ENCODE results near the gene EHMT1. TPM values are rescaled to one million over a fixed set of nuclear protein-coding genes. Genes with fewer than 3 reads are reported as not detected.

The EHMT1 gene
- total RNA-seq, 1 donor = 31.4 TPM

GRCh38 chr9:137578518-137579258 is 40.1 kb upstream of the EHMT1 start, which contains the start of gene DPH7:
Gene DPH7 (minus strand): TSS chr9:137578925. CDS start chr9:137578777, 148 bp downstream.
- peak; percentile 84 for DNase-seq (ENCODE audit: low read depth)
- TF ChIP-seq, protein P1, sequence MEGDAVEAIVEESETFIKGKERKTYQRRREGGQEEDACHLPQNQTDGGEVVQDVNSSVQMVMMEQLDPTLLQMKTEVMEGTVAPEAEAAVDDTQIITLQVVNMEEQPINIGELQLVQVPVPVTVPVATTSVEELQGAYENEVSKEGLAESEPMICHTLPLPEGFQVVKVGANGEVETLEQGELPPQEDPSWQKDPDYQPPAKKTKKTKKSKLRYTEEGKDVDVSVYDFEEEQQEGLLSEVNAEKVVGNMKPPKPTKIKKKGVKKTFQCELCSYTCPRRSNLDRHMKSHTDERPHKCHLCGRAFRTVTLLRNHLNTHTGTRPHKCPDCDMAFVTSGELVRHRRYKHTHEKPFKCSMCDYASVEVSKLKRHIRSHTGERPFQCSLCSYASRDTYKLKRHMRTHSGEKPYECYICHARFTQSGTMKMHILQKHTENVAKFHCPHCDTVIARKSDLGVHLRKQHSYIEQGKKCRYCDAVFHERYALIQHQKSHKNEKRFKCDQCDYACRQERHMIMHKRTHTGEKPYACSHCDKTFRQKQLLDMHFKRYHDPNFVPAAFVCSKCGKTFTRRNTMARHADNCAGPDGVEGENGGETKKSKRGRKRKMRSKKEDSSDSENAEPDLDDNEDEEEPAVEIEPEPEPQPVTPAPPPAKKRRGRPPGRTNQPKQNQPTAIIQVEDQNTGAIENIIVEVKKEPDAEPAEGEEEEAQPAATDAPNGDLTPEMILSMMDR (IDR thresholded peaks at IDR 0.05; ENCODE audit: insufficient read depth, low read length) = peak; percentile 83
- peak within 1 kb of the TSS; percentile 89 for H3K4me3 ChIP-seq (ENCODE audit: low read depth, low read length)

DNA sequence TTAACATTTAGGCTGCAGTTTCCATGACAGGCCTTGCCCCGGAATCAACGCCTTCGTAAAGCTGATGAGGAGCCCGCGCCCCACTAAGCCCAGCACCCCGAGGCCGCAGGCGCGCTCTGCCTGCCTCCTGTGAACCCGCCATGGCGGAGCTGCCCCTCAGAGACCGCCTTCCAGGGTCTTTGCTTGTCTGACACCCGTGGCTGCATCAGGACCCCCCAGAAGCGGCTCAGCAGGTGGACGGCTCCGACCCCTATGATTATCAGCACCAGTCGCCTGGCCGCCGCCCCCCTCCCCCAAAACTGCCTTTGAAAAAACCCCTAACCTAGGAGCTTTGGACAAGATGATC is 39.6 kb upstream of the EHMT1 start:
- no peak for DNase-seq (ENCODE audit: low read depth)
- TF ChIP-seq, protein P1 (IDR thresholded peaks at IDR 0.05; ENCODE audit: insufficient read depth, low read length) = no peak

DNA sequence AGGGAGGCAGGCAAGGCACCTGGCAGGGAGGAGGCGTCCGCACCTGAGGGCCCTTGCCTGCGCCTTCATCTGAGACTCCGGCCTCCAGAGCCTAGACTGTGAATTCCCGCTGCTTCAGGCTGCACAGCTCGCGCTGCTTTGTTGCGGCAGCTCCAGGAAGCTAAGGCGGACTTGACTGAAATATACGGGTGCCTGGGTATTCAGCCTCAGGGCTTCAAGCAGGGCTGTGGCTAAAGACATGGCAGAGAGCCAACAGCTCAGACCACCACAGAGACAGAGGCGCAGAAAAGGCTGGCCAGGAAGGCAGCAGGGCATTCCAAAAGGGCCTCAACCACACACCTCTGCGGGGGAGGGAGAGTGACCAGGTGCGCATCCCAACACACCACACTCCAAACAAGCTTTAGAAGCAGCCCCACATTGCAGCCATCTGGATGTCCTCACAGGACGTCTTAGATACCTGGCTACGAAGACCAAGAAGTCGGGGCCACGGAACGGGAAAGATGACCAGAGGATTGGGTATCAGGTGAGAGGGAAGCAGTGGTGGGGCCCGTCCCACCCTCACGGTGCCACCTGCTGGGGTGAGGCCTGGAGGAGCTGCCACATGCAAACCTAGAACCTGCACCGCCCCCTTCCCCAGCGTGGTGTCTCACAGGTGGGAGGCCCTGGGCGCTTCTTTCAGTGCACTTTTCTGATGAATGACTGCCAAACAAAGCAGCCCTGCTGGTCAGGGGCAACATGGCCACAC is 38.4 kb upstream of the EHMT1 start:
- H3K4me3 ChIP-seq (ENCODE audit: low read depth, low read length) = no peak overlapping the region
- no peak for DNase-seq (ENCODE audit: low read depth)
- TF ChIP-seq, protein P1 (IDR thresholded peaks at IDR 0.05; ENCODE audit: insufficient read depth, low read length) = no peak

More for the DNA sequence above, 39.6 kb upstream of the EHMT1 start:
- H3K4me3 ChIP-seq (ENCODE audit: low read depth, low read length) = peak overlapping the region; percentile 89

- TF ChIP-seq, protein P1 (IDR thresholded peaks at IDR 0.05; ENCODE audit: insufficient read depth, low read length) = no peak
- no peak overlapping the region for H3K4me3 ChIP-seq (ENCODE audit: low read depth, low read length)
- no peak for DNase-seq (ENCODE audit: low read depth)
Observed at GRCh38 chr9:137580954-137581322, 37.9 kb upstream of the EHMT1 start.

DNA sequence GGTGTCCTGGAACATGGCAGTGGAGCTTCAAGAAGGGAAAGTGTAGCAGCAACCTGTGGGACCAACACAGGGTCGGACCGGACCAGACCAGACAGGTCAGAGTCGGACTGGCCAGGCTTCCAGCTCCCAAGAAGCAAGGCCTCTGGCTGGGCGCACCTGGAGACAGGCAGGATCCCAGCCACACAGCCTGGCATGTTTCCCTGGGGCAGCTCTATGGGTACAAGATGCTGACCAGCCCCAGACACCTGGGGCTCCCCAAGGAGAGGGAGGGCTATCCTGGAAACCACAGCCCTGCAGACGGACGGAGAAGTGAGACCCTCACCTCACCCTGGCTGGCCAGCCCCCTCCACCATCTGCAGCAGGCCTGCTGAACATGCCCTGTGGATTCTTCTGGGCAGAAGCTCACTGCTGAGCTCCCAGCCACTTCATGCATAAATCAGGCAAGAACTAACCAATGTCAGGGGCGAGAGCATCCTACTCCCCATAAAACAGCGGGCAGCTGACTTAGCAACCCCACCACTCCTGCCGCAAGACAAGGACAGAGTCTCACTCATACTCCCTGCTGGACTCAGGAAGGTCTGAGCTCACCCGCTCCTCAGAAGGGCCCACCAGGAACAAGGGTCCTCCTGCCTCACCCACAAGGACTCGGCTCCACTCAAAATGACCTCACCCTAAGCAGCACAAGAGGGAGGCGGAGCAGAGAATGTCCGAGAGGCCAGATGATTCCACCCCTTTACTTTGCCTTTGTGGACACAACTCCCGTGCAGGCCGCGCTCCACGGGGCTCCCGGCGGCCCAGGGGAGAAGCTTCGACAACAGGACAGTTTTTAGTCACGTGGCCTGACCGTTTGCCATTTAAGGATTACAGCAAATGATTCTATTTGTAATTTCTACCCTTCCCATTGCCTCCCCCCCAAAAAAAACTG is 37.2 kb upstream of the EHMT1 start:
- H3K4me3 ChIP-seq (ENCODE audit: low read depth, low read length) = no peak overlapping the region
- no peak for DNase-seq (ENCODE audit: low read depth)
- TF ChIP-seq, protein P1 (IDR thresholded peaks at IDR 0.05; ENCODE audit: insufficient read depth, low read length) = no peak

DNA sequence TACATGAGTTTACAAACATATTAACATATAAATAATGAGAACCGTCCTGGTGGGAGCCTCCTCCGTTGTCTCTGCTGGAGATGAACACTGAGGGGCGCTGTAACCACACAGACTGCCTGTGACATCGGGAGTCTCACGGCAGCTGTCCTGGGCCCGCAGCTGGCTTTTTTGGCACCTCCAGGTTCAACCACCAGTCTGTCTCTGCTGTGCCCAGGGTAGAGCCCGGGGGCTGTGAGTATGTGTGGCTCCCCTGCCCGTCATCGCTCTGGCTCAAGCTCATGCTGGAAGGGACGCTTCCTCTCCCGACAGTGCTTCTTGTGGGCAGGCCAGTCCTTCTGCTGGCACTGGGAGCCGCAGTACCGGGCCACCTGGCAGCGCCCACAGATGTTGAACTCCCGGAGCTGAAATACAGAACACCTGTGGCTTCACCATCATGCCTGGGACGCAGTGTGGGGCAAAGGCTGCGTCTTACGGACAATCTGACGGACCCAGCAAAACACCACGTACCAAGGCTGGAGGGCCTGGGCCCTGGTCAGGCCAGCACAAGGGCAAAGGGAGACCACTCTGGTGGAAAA is 36.4 kb upstream of the EHMT1 start:
- no peak for DNase-seq (ENCODE audit: low read depth)
- H3K4me3 ChIP-seq (ENCODE audit: low read depth, low read length) = no peak overlapping the region
- TF ChIP-seq, protein P1 (IDR thresholded peaks at IDR 0.05; ENCODE audit: insufficient read depth, low read length) = peak; percentile 16

Data from fibroblast of the aortic adventitia (primary cell).